Body of pancreas (tissue), 4 donors: Measurements from ENCODE around the gene NISCH. TPM values are rescaled to one million over a fixed set of nuclear protein-coding genes. Genes with fewer than 3 reads are reported as not detected.

Source experiments
- ATAC-seq: fragments of 150-250 bp; one replicate; pipeline ENCODE4 v1.9.1; 2016
- DNase-seq, 4 donors: peaks; one replicate each; pipeline ENCODE4 v3.0.0-alpha.2; 2019
- H3K27ac ChIP-seq, 4 donors: fragments of 200-600 bp; sonication (generic); 1 replicate in 3 of 4; 2 replicates in 1 of 4; pipeline versions ENCODE4 v1.5.1 to v1.6.1; 2016 to 2019; ENCODE audit warnings: mild to moderate bottlenecking in 1 of 4, mixed read lengths in 1 of 4, moderate library complexity in 1 of 4
- H3K27me3 ChIP-seq, 2 donors: fragments of 200-600 bp; sonication (generic); one replicate each; pipeline ENCODE4 v1.6.0; 2016; ENCODE audit warnings: mild to moderate bottlenecking in 1 of 2
- H3K36me3 ChIP-seq, 2 donors: fragments of 200-600 bp; sonication (generic); replicated peaks in 1 of 2; 2 replicates each; pipeline ENCODE4 v1.5.1; 2016; ENCODE audit warnings: low read depth in 2 of 2; ENCODE audit not compliant: insufficient read depth in 1 of 2
- H3K4me1 ChIP-seq: fragments of 200-600 bp; sonication (generic); one replicate; pipeline ENCODE4 v1.6.0; 2016
- H3K4me3 ChIP-seq, 2 donors: fragments of 200-600 bp; sonication (generic); 1 replicate in 1 of 2; 2 replicates in 1 of 2; pipeline ENCODE4 v1.5.1; 2016 to 2019
- H3K9me3 ChIP-seq, 3 donors: fragments of 200-600 bp; sonication (generic); 1 replicate in 2 of 3; 2 replicates in 1 of 3; pipeline ENCODE4 v1.5.1; 2016
- CTCF ChIP-seq, 7 experiments: fragments of 450-650 bp in 4 of 7; fragments of 200-600 bp in 3 of 7; sonication (generic) in 3 of 7; IDR thresholded peaks; one replicate each; pipeline ENCODE4 v1.5.1; 2016 to 2019; ENCODE audit warnings: antibody characterized with exemption in 7 of 7
- POLR2A ChIP-seq, 3 donors: fragments of 450-650 bp; IDR thresholded peaks; one replicate each; pipeline ENCODE4 v1.6.1; 2016; ENCODE audit warnings: antibody characterized with exemption in 3 of 3, mild to moderate bottlenecking in 2 of 3
- WGBS, 2 donors: methylation state at CpG; one replicate each; pipeline ENCODE4 v1.1.5; 2017; 5-methylcytosine and 5-hydroxymethylcytosine counted together
- intact Hi-C: fragments of 100-400 bp; cut with DNase I; formaldehyde crosslinking; loops from one replicate; pipeline ENCODE4 v1.15.1; 2023
- total RNA-seq, 2 donors: library from RNA; depleted of rRNA; stranded (reverse); fragments of >200 nt; gene quantifications; one replicate each; pipeline ENCODE4 v1.1.0, GENCODE V29; 2016

The NISCH gene
- total RNA-seq, 2 donors from 2014 or later, result 58.9 to 115 TPM

- WGBS, 2 donors, result 83 to 97% methylated on average over 5 of the region's 5 CpGs
- Histone ChIP-seq H3K4me1 (peaks cover 9% of the 10 kb centered on the region), H3K9me3 (no peaks in the 10 kb centered on the region), H3K27ac (no peak overlapping the region), H3K27me3 (no peaks in the 10 kb centered on the region), H3K4me3 (no peak overlapping the region), H3K36me3 (no peaks in the 10 kb centered on the region)
- TF ChIP-seq CTCF (IDR thresholded peaks at IDR 0.05) (no peak), POLR2A (IDR thresholded peaks at IDR 0.05) (no peak)
- ATAC-seq (no peak), DNase-seq (no peak)
- intact Hi-C loops, result no loop called here
These were observed 52.0 kb downstream of the NISCH start for GRCh38 chr3:52507359-52507758.

- TF ChIP-seq CTCF (IDR thresholded peaks at IDR 0.05) (no peak), POLR2A (IDR thresholded peaks at IDR 0.05) (no peak)
- no peak overlapping the region for H3K4me3 ChIP-seq
- 79 to 80% methylated on average over 11 to 12 of the region's 12 CpGs for WGBS, 2 donors
- intact Hi-C loops, result no loop called here
- H3K36me3 ChIP-seq, result no peaks in the 10 kb centered on the region
- no peak overlapping the region for H3K27ac ChIP-seq
- H3K4me1 ChIP-seq, result no peaks in the 10 kb centered on the region
- H3K27me3 ChIP-seq, result no peaks in the 10 kb centered on the region
- no peak for DNase-seq
- no peaks in the 10 kb centered on the region for H3K9me3 ChIP-seq
- ATAC-seq, result no peak
These were observed 54.4 kb downstream of the NISCH start for GRCh38 chr3:52509753-52510328.

- DNase-seq (no peak), ATAC-seq (no peak)
- Histone ChIP-seq H3K4me3 (no peak overlapping the region), H3K27me3 (no peaks in the 10 kb centered on the region), H3K36me3 (no peaks in the 10 kb centered on the region), H3K4me1 (no peaks in the 10 kb centered on the region), H3K9me3 (no peaks in the 10 kb centered on the region), H3K27ac (no peak overlapping the region)
- intact Hi-C loops, result no loop called here
- WGBS, 2 donors, result 81 to 87% methylated on average over 7 of the region's 7 CpGs
- TF ChIP-seq CTCF (IDR thresholded peaks at IDR 0.05) (no peak), POLR2A (IDR thresholded peaks at IDR 0.05) (no peak)
These were observed 56.1 kb downstream of the NISCH start for GRCh38 chr3:52511509-52511908.

- H3K4me1 ChIP-seq, result no peaks in the 10 kb centered on the region
- no peak for TF ChIP-seq POLR2A (IDR thresholded peaks at IDR 0.05)
- TF ChIP-seq CTCF (IDR thresholded peaks at IDR 0.05), result no peak
- intact Hi-C loops, result no loop called here
- H3K4me3 ChIP-seq, result no peak overlapping the region
- no peaks in the 10 kb centered on the region for H3K36me3 ChIP-seq
- DNase-seq (no peak), ATAC-seq (no peak)
- 69 to 94% methylated on average over 2 to 8 of the region's 8 CpGs for WGBS, 2 donors
- no peak overlapping the region for H3K27ac ChIP-seq
- no peaks in the 10 kb centered on the region for H3K27me3 ChIP-seq
- no peaks in the 10 kb centered on the region for H3K9me3 ChIP-seq
These were observed 56.7 kb downstream of the NISCH start for GRCh38 chr3:52512105-52512504.

GRCh38 chr3:52512727-52513126 lies 57.3 kb downstream of the NISCH start:
- intact Hi-C loops, result no loop called here
- H3K27ac ChIP-seq, result no peak overlapping the region
- H3K27me3 ChIP-seq, result no peaks in the 10 kb centered on the region
- 81 to 93% methylated on average over 2 to 15 of the region's 17 CpGs for WGBS, 2 donors
- H3K4me3 ChIP-seq, result no peak overlapping the region
- DNase-seq (no peak), ATAC-seq (no peak)
- no peaks in the 10 kb centered on the region for H3K9me3 ChIP-seq
- no peaks in the 10 kb centered on the region for H3K36me3 ChIP-seq
- no peaks in the 10 kb centered on the region for H3K4me1 ChIP-seq
- TF ChIP-seq CTCF (IDR thresholded peaks at IDR 0.05), result no peak
- TF ChIP-seq POLR2A (IDR thresholded peaks at IDR 0.05), result no peak
